ENCODE measurements around the gene ADGRE1.
"Not testable (repeated sequence)": the region's sequence is repeated elsewhere in the genome, so short reads cannot be mapped to it uniquely, and the experiment has no call there.

The ADGRE1 gene, protein sequence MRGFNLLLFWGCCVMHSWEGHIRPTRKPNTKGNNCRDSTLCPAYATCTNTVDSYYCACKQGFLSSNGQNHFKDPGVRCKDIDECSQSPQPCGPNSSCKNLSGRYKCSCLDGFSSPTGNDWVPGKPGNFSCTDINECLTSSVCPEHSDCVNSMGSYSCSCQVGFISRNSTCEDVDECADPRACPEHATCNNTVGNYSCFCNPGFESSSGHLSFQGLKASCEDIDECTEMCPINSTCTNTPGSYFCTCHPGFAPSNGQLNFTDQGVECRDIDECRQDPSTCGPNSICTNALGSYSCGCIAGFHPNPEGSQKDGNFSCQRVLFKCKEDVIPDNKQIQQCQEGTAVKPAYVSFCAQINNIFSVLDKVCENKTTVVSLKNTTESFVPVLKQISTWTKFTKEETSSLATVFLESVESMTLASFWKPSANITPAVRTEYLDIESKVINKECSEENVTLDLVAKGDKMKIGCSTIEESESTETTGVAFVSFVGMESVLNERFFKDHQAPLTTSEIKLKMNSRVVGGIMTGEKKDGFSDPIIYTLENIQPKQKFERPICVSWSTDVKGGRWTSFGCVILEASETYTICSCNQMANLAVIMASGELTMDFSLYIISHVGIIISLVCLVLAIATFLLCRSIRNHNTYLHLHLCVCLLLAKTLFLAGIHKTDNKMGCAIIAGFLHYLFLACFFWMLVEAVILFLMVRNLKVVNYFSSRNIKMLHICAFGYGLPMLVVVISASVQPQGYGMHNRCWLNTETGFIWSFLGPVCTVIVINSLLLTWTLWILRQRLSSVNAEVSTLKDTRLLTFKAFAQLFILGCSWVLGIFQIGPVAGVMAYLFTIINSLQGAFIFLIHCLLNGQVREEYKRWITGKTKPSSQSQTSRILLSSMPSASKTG

DNA sequence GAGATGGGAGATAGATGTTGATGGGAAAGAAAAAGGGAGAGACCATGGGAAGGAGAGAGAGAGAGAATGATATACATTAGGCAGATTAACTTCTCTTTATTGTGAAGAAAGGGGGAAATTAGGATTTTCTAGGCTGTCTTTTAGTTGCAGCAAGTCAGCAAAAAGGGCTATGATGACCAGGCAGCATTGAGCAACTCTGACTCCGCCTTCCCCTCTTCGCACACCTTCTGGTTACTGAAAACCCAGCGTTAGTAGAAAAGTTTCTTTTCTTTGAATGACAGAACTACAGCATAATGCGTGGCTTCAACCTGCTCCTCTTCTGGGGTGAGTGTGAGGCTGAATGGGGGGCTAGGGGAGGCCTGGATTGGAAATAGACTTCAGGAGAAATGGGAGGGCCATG is at the start of gene ADGRE1:
ADGRE1 (plus strand) TSS at position 264 of the 400 bp plus-strand sequence; CDS start at position 294, 30 bp downstream.
- DNase-seq (ENCODE audit: low read depth in 2 of 2, low spot score in 1 of 2): no peak

DNA sequence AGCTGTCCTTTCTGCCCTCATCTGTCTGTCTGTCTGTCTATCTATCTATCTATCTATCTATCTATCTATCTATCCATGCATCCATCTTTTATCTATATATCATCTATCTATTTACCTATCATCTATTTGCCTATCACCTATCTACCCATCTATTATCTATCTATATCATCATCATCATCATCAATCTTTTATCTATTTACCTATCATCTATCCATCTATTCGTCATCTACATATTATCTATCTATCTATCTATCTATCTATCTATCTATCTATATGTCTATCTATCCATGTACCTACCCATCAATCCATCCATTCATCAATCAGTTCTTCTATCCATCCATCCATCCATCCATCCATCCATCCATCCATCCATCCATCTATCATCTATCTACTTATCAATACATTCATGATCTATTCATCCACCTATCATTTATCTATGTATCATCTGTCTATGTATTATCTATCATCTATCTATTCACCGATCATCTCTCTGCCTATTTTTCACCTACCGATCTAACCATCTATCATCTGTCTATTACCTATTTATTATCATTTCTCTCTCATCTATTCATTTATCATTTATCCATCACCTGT is 49.2 kb upstream of the ADGRE1 start:
- no peak for DNase-seq (ENCODE audit: low read depth in 2 of 2, low spot score in 1 of 2)

DNA sequence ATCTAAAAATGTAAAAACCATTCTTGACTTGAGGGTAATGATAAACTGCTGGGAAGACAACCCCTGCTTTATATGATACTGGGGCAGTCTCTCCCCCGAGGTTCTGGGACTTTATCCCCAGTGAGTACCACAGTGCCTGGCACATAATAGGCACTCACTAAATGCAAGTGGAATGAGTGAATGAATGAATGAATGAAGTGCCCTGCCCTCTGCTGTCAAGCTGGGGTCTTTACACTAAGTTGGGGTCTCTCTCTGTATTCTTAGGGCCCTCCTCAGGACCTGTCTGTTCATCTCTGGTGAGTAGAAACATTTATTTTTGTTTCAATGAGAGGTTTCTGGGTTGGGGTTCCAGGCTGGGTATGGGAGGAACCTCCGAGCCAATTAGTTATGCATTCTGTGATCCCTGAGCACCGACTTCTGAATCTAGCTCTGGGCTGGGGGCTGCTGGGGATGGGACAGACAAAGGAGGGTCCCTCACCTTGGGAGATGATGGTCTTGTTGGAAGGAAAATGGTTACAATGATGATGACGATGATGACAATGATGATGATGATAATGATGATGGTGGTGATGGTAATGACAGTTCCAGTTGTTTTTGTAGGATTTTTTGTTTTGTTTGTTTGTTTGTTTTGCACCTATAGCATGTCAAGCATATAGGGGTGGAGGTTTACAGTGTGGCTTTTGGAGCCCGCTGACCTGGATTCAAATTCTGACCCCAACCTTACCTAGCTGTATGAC is 44.3 kb upstream of the ADGRE1 start:
- no peak for DNase-seq (ENCODE audit: low read depth in 2 of 2, low spot score in 1 of 2)

DNA sequence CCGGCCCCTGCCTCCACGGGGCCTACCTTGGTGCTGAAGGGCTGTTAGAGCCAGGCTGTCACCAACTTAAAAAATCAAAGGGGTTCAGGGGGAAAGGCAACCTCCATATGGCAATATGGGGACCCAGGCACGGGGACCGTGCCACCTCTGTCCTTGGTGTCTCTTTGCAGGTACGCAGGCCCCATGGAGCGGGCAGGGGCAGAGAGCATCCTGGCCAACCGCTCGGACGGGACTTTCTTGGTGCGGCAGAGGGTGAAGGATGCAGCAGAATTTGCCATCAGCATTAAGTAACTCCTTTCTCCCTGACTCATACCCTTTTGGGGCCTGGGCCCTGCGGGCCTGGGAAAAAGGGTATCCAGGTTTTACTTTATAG is 39.6 kb upstream of the ADGRE1 start:
- DNase-seq (ENCODE audit: low read depth in 2 of 2, low spot score in 1 of 2): no peak

DNA sequence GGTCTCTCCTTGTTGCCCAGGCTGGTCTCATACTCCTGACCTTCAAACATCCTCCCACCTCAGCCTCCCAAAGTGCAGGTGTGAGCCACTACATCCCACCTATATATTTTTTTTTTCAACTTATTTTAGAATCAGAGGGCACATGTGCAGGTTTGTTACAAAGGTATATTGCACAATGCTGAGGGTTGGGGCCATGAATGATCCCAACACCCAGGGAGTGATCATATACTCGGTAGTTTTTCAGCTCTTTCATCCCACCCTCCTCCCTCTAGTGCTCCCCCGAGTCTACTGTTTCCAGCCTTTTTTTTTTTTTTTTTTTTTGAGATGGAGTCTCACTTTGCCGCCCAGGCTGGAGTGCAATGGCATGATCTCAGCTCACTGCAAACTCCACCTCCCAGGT is 38.4 kb upstream of the ADGRE1 start:
- no peak for DNase-seq (ENCODE audit: low read depth in 2 of 2, low spot score in 1 of 2)

DNA sequence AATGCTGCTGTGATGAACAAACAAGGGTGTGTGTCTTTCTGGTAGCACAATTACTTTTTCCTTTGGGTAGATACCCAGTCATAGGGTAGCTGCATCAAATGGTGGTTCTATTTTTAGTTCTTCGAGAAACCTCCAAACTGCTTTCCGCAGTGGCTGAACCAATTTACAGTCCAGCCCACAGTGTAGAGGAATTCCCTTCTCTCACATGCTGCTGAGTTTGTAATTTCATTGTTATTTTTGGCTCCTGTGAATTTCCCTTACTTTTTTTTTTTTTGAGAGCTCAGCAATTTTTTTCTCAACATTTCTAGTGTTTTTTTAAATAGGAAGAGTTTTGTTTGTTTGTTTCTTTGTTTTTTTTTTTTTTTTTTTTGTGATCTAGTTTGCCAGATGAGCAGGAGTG is 37.5 kb upstream of the ADGRE1 start:
- DNase-seq (ENCODE audit: low read depth in 2 of 2, low spot score in 1 of 2): no peak

DNA sequence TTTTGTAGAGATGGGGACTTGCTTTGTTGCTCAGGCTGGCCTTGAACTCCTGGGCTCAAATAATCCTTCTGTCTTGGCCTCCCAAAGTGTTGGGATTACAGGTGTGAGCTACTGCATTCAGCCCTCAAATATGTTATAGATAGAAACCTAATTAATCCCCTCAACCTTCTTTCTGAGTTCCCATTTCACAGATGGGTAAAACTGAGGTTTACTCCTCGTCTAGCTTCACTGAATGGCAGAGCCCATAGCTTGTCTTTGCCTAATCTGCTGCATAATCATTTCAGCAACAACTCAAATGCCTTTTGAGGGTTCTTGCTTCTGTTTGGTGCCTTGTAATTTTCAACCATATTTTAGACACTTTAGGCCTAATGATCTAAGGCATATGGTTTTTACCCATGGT is 36.0 kb upstream of the ADGRE1 start:
- DNase-seq (ENCODE audit: low read depth in 2 of 2, low spot score in 1 of 2): no peak

DNA sequence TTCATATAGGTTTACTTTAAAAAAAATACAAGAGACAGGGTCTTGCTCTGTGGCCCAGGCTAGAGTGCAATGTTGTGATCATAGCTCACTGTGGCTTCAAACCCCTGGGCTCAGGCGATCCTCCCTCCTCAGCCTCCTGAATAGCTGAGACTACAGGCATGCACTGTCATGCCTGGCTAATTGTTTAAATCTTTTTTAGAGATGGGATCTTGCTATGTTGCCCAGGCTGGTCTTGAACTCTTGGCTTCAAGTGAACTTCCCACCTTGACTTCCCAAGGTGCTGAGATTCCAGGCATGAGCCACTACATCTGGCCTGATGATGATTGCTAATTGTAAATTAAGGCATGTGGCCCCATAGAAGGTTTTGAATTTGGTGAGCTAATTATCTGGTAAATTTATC is 35.4 kb upstream of the ADGRE1 start:
- no peak for DNase-seq (ENCODE audit: low read depth in 2 of 2, low spot score in 1 of 2)

DNA sequence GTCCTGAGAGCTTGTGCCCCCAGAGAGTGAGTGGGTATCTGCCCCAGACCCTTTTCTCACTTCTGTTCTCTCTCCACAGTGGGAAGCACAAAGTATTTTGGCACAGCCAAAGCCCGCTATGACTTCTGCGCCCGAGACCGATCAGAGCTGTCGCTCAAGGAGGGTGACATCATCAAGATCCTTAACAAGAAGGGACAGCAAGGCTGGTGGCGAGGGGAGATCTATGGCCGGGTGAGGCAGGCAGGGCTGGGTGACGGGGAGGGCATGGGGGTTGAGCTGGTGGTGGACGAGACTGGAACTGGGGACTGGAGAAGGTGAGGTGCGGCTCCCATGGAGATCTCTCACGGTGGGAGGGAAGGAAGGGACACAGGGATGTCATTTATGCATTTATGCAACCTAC is 33.5 kb upstream of the ADGRE1 start:
- no peak for DNase-seq (ENCODE audit: low read depth in 2 of 2, low spot score in 1 of 2)

DNA sequence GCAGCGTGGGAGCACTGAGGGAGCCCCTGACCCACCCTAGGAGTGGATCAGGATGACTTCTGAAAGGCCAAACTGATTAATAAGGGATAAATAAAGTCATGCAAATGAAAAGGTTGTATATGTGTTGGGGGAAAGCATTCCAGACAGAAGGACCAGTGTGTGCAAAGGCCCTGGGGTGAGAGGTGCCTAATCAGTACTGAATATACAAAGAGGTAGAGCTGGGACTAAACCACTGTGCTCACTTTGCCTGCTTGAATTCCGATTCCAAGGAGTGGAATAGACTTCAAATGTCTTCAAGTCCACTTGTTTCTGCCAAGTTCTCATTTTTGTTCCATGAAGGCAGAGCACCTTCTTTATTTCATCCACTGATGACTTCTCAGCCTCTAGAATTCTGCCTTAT is 32.6 kb upstream of the ADGRE1 start:
- no peak for DNase-seq (ENCODE audit: low read depth in 2 of 2, low spot score in 1 of 2)

DNA sequence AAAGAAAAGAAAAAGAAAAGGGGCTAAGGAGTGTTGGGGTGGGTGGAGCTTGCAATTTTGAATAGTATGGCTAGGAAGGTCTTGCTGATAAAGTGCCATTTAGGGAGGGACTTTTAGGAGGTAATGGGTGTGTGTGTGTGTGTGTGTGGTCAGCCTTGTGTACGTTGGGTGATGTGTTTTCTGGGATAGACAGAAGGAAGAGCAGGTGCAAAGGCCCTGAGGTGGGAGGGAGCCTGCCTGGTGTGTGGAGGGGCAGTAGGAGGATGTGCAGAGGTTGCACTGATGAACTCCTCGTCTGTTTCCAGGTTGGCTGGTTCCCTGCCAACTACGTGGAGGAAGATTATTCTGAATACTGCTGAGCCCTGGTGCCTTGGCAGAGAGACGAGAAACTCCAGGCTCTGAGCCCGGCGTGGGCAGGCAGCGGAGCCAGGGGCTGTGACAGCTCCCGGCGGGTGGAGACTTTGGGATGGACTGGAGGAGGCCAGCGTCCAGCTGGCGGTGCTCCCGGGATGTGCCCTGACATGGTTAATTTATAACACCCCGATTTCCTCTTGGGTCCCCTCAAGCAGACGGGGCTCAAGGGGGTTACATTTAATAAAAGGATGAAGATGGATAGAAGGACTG is 30.5 kb upstream of the ADGRE1 start:
- no peak for DNase-seq (ENCODE audit: low read depth in 2 of 2, low spot score in 1 of 2)

DNA sequence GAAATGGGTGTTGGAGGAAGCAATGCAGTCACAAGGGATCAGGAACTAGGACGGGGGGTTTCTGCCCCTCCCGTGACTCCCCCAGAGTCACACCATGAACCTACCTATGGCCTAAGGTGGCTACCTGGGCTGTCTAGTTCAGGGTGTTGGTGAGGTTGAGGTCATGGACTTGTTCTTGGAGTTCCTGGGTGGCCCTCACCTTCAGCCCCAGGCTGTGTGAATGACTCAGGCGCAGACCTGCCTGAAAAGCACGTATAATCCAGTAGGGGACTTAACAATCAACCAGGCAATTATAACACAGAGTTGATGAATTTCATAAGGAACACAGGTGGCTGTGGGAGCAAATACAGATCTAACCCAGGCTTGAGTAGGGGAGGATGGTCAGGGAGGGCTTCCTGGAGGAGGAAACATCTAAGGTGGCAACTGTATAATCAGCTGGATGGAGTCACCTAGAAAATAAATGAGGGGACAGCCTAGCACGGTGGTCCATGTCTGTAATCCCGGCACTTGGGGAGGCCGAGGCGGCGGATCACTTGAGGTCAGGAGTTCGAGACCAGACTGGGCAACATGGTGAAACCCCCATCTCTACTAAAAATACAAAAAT is 25.6 kb upstream of the ADGRE1 start:
- no peak for DNase-seq (ENCODE audit: low read depth in 2 of 2, low spot score in 1 of 2)

DNA sequence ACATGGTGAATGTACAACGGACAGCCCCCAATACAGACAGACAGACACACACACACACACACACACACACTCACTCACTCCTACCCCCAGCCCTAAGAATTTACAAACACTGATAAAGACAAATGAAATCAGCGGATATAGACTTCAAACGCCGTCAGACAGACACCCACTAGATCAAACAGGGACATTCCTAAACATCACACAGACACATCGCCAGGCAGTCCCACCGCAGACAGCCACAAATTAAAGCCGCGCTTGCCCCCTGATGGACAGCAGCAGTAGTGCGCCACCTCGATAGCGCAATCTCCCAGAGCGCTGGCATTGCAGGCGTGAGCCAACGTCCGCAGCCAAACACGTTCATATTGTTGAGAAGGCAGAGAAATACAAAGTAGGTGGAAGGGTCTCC is 24.7 kb upstream of the ADGRE1 start:
- DNase-seq (ENCODE audit: low read depth in 2 of 2, low spot score in 1 of 2): peak; percentile 70 to 80

DNA sequence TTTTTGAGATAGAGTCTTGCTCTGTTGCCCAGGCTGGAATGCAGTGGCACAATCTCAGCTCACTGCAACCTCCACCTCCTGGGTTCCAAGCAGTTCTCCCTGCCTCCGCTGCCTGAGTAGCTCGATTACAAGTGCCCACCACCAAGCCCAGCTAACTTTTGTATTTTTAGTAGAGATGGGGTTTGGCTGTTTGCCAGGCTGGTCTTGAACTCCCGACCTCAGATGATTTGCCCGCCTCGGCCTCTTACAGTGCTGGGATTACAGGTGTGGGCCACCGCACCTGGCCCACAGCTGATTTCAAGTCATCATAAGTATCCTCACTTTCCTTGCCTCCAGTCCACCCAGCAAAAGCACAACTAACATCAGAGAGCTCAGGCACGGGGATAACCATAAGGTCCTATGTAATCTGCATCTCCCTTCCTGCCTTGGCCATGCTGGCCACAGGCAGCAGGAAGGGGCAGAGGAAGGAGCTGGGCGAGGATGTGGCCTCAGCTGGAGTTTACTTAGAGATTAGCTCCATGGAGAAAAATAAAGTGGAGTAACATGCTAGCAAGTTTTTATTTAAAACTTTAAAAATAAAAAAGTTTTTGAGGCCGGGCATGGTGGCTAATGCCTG is 22.9 kb upstream of the ADGRE1 start:
- DNase-seq (ENCODE audit: low read depth in 2 of 2, low spot score in 1 of 2): no peak

DNA sequence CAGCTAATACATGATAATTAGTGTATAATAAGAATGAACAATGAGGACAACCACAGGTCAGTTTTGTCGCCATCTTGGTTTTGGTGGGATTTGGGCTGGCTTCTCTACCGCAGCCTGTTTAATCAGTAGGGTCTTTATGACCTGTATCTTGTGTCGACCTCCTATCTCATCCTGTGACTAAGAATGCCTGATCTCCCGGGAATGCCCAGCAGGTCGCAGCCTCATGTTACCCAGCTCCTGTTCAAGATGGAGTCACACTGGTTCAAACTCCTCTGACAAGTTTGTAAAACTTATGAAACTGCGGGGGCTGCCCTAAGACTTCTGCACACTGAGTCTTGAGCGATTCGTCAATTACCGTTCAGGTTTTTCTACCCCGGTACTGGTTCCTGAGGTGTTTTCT is 21.5 kb upstream of the ADGRE1 start:
- DNase-seq (ENCODE audit: low read depth in 2 of 2, low spot score in 1 of 2): no peak

DNA sequence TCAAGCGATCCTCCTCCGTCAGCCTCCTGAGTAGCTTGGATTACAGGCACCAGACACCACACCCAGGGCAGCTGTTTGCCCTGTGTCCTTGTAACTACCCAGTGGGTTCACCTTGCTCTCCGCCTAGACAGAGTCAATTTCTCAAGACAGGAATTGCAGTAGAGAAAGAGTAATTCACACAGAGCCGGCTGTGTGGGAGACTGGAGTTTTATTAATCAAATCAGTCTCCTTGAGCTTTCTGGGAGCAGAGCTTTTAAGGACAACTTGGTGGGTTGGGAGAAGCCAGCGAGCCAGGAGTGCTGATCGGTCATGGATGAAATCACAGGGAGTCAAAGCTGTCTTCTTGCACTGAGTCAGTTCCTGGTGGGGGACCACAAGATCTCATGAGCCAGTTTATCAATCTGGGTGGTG is 20.6 kb upstream of the ADGRE1 start:
- DNase-seq (ENCODE audit: low read depth in 2 of 2, low spot score in 1 of 2): no peak

DNA sequence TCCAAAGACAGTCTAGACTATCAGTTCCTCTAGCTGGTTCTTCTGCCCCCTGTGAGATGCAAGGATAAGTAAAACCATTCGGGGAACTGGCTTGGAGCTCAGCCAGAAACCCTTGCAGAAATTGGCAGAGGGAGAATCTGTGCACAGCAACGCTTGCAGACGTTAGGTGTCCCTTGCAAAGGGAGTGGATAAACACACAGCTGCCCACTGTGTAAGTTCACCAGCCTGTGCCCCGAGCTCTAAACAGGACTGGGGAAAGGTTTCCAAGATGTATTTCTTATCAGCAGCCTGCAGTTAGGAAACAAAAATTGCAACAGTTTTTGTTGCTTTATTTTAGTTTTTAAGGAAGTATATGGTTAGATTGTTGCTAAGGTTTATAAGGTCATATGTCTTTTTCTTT is 19.0 kb upstream of the ADGRE1 start:
- no peak for DNase-seq (ENCODE audit: low read depth in 2 of 2, low spot score in 1 of 2)

DNA sequence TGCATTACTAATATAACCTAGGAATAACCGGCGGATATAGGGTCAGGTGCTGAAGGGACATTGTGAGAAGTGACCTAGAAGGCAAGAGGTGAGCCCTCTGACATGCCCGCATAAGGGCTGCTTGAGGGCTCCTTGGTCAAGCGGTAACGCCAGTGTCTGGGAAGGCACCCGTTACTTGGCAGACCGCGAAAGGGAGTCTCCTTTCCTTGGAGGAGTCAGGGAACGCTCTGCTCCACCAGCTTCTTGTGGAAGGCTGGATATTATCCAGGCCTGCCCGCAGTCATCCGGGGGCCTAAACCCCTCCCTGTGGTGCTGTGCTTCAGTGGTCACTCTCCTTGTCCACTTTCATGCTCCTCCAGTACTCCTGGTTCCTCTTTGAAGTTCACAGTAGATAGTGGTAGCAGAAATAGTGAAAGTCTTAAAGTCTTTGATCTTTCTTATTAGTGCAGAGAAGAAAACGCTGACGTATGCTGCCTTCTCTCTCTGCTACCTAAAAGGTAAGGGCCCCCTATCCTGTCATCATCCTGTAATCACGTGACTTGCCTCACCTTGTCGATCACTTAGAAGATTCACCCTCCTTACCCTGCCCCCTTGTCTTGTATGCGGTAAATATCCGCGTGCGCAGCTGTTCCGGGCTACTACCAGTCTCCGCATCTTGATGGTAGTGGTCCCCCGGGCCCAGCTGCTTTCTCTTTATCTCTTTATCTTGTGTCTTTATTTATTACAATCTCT is 18.1 kb upstream of the ADGRE1 start:
- not testable (repeated sequence) for DNase-seq (ENCODE audit: low read depth in 2 of 2, low spot score in 1 of 2)

DNA sequence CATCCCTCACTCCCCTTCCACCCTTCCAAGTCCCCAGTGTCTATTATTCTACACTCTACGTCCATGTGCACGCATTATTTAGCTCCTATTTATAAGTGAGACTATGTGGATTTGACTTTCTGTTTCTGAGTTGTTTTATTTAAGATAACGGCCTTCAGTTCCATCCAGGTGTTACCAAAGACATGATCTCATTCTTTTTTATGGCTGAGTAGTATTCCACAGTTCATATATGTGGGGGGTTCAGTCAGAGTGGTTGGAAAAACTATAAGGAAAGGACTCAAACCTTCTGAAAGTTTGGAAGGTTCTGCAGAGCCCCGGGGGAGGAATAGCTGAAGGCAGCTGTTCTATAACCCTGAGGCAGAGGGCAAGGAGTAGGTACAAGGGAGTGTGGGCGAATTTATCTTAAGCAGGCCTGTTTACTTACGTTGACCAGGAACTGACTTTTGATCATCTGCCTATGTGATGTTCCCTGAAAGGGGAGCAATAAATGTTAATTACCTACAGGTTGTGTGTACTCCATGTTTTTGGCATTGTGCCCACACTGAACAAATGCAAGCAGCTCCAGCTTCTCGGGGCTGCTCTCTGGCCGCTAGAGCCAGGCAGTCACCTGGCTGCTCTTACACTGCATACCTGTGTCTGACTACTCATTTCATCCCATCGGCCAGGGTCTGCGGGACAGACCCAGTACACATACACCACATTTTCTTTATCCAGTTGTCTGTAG is 13.5 kb upstream of the ADGRE1 start:
- DNase-seq (ENCODE audit: low read depth in 2 of 2, low spot score in 1 of 2): no peak
